ENCODE measurements around the gene SF3B5.
"Not testable (repeated sequence)": the region's sequence is repeated elsewhere in the genome, so short reads cannot be mapped to it uniquely, and the experiment has no call there.

SF3B5 gene

DNA sequence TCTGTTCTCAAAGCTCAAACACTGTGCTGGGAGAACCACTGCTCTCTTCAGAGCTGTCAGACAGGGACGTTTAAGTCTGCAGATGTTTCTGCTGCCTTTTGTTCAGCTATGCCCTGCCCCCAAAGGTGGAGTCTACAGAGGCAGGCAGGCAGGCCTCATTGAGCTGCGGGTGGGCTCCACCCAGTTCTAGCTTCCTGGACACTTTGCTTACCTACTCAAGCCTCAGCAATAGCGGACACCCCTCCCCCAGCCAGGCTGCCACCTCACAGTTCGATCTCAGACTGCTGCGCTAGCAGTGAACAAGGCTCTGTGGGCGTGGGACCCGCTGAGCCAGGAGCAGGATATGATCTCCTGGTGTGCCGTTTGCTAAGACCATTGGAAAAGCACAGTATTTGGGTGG, 48.7 kb downstream of the SF3B5 start:
- H3K4me3 ChIP-seq (ENCODE audit: low read length in 2 of 2); H3K9ac ChIP-seq (ENCODE audit: low read length in 2 of 2); H3K9me3 ChIP-seq (ENCODE audit: control insufficient read depth in 2 of 2, low read length in 2 of 2); H3K27me3 ChIP-seq (ENCODE audit: control insufficient read depth in 1 of 2, insufficient read depth in 2 of 2, low read length in 2 of 2); H3K4me1 ChIP-seq (ENCODE audit: control insufficient read depth, insufficient read depth, low read length); H3K27ac ChIP-seq (ENCODE audit: low read length); H3K36me3 ChIP-seq (ENCODE audit: control insufficient read depth in 2 of 2, insufficient read depth in 2 of 2, low read length in 2 of 2): not testable (repeated sequence)

DNA sequence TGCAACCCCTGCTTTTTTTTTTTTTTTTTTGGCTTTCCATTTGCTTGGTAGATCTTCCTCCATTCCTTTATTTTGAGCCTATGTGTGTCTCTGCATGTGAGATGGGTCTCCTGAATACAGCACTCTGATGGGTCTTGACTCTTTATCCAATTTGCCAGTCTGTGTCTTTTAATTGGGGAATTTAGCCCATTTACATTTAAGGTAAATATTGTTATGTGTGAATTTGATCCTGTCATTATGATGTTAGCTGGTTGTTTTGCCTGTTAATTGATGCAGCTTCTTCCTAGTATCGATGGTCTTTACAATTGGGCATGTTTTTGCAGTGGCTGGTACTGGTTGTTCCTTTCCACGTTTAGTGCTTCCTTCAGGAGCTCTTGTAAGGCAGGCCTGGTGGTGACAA, 50.4 kb downstream of the SF3B5 start:
- not testable (repeated sequence) for H3K36me3 ChIP-seq (ENCODE audit: control insufficient read depth in 2 of 2, insufficient read depth in 2 of 2, low read length in 2 of 2); H3K9me3 ChIP-seq (ENCODE audit: control insufficient read depth in 2 of 2, low read length in 2 of 2); H3K4me3 ChIP-seq (ENCODE audit: low read length in 2 of 2); H3K27me3 ChIP-seq (ENCODE audit: control insufficient read depth in 1 of 2, insufficient read depth in 2 of 2, low read length in 2 of 2); H3K9ac ChIP-seq (ENCODE audit: low read length in 2 of 2); H3K27ac ChIP-seq (ENCODE audit: low read length); H3K4me1 ChIP-seq (ENCODE audit: control insufficient read depth, insufficient read depth, low read length)
